IMR-90 (cell line): ENCODE measurements around the gene SLC25A25. TPM values are rescaled to one million over a fixed set of nuclear protein-coding genes. Genes with fewer than 3 reads are reported as not detected.

Experiments used
- ATAC-seq: fragments of 200-7000 bp; cut with Tn5 transposase; 2 replicates; pipeline ENCODE4 v1.9.1; 2020; ENCODE audit warnings: low read depth, mild to moderate bottlenecking, moderate library complexity
- BruUV-seq: library from RNA; stranded (reverse); fragments of 400-500 nt; replicated peaks from 2 replicates; lab custom pipeline; 2021; lab: Mats Ljungman, UMichigan
- CTCF ChIA-PET: fragments of 300-600 bp; formaldehyde crosslinking; extraction: SDS; loops from one replicate; lab custom pipeline; 2021; ENCODE audit warnings: antibody characterized with exemption; lab: Yijun Ruan, JAX
- POLR2A ChIA-PET: fragments of 300-600 bp; sonication (Branson Sonifier 250); formaldehyde crosslinking; loops from one replicate; lab custom pipeline; 2022; ENCODE audit warnings: antibody characterized with exemption; ENCODE audit not compliant: unreplicated experiment; lab: Charles Lee
- DNase-seq: peaks from one replicate; pipeline ENCODE4 v3.0.0; 2013
- H2AFZ ChIP-seq: replicated peaks from 2 replicates; pipeline ENCODE3; 2013; ENCODE audit warnings: low read length, mild to moderate bottlenecking; ENCODE audit not compliant: poor library complexity
- H2AK5ac ChIP-seq: 2 replicates; pipeline ENCODE4 v1.6.1; 2013; ENCODE audit warnings: low read depth, low read length, inconsistent platforms
- H2AK9ac ChIP-seq: replicated peaks from 2 replicates; pipeline ENCODE3; 2013; ENCODE audit warnings: mild to moderate bottlenecking, low read depth, low read length, moderate library complexity; ENCODE audit not compliant: poor library complexity
- H2BK120ac ChIP-seq: 2 replicates; pipeline ENCODE4 v1.6.1; 2013; ENCODE audit warnings: low read depth, low read length, inconsistent platforms
- H2BK15ac ChIP-seq: 3 replicates; pipeline ENCODE4 v1.6.1; 2013; ENCODE audit warnings: low read depth, low read length, inconsistent platforms
- H2BK20ac ChIP-seq: 2 replicates; pipeline ENCODE4 v1.6.1; 2013; ENCODE audit warnings: low read depth, mild to moderate bottlenecking, inconsistent platforms, low read length, moderate library complexity
- H2BK5ac ChIP-seq: 2 replicates; pipeline ENCODE4 v1.6.1; 2013; ENCODE audit warnings: mild to moderate bottlenecking, low read depth, low read length, inconsistent platforms; ENCODE audit not compliant: poor library complexity, severe bottlenecking
- H3K14ac ChIP-seq: replicated peaks from 2 replicates; pipeline ENCODE4 v1.6.1; 2013; ENCODE audit warnings: low read depth, low read length, inconsistent platforms
- H3K18ac ChIP-seq: 2 replicates; pipeline ENCODE4 v1.6.1; 2013; ENCODE audit warnings: low read depth, low read length, control low read depth
- H3K23ac ChIP-seq: 2 replicates; pipeline ENCODE4 v1.6.1; 2013; ENCODE audit warnings: low read depth, low read length, inconsistent platforms
- H3K27ac ChIP-seq: 2 replicates; pipeline ENCODE4 v1.5.1; 2013; ENCODE audit warnings: mild to moderate bottlenecking, control low read depth, low read length; ENCODE audit not compliant: insufficient read depth
- H3K27me3 ChIP-seq: 2 replicates; pipeline ENCODE4 v1.6.1; 2013; ENCODE audit warnings: low read length; ENCODE audit not compliant: control insufficient read depth, insufficient read depth
- H3K36me3 ChIP-seq: 2 replicates; pipeline ENCODE4 v1.6.1; 2013; ENCODE audit warnings: low read length, mixed read lengths; ENCODE audit not compliant: control insufficient read depth, insufficient read depth
- H3K4ac ChIP-seq: 2 replicates; pipeline ENCODE4 v1.6.1; 2013; ENCODE audit warnings: low read depth, low read length, inconsistent platforms
- H3K4me1 ChIP-seq: 2 replicates; pipeline ENCODE4 v1.6.1; 2013; ENCODE audit warnings: low read length, mixed read lengths; ENCODE audit not compliant: control insufficient read depth, insufficient read depth
- H3K4me2 ChIP-seq: 2 replicates; pipeline ENCODE4 v1.6.1; 2013; ENCODE audit warnings: low read depth, mild to moderate bottlenecking, control low read depth, low read length, moderate library complexity
- H3K4me3 ChIP-seq: 2 replicates; pipeline ENCODE4 v1.5.1; 2013; ENCODE audit warnings: low read depth, mild to moderate bottlenecking, control low read depth, low read length, moderate library complexity; ENCODE audit not compliant: insufficient read depth
- H3K56ac ChIP-seq: 2 replicates; pipeline ENCODE4 v1.6.1; 2013; ENCODE audit warnings: low read length, inconsistent platforms; ENCODE audit not compliant: insufficient read depth; ENCODE audit errors: extremely low read depth
- H3K79me1 ChIP-seq, 2 experiments: 2 replicates each; pipeline ENCODE4 v1.6.1; 2013; ENCODE audit warnings: low read length in 2 of 2, inconsistent platforms in 1 of 2, low read depth in 1 of 2
- H3K9ac ChIP-seq: 2 replicates; pipeline ENCODE4 v1.6.1; 2013; ENCODE audit warnings: low read depth, low read length, control low read depth
- H3K9me1 ChIP-seq: 2 replicates; pipeline ENCODE4 v1.6.1; 2013; ENCODE audit warnings: low read length, inconsistent platforms; ENCODE audit not compliant: insufficient read depth
- H3K9me3 ChIP-seq: 2 replicates; pipeline ENCODE4 v1.6.1; 2013; ENCODE audit warnings: low read length; ENCODE audit not compliant: control insufficient read depth, insufficient read depth
- H4K20me1 ChIP-seq: 2 replicates; pipeline ENCODE4 v1.6.1; 2013; ENCODE audit warnings: low read length, inconsistent platforms; ENCODE audit not compliant: insufficient read depth
- H4K5ac ChIP-seq: 2 replicates; pipeline ENCODE4 v1.6.1; 2013; ENCODE audit warnings: mild to moderate bottlenecking, low read depth, low read length, control low read depth
- H4K8ac ChIP-seq, 2 experiments: 2 replicates each; pipeline ENCODE4 v1.6.1; 2013; ENCODE audit warnings: low read depth in 2 of 2, low read length in 2 of 2, control low read depth in 1 of 2, inconsistent platforms in 1 of 2
- H4K91ac ChIP-seq: 2 replicates; pipeline ENCODE4 v1.6.1; 2013; ENCODE audit warnings: low read depth, low read length, inconsistent platforms; ENCODE audit not compliant: insufficient read depth
- BHLHE40 ChIP-seq: fragments of 150-350 bp; IDR thresholded peaks from 2 replicates; pipeline ENCODE4 v1.6.1; 2016; ENCODE audit warnings: mild to moderate bottlenecking, low read depth, low read length
- CEBPB ChIP-seq: IDR thresholded peaks from 2 replicates; pipeline ENCODE4 v1.6.1; 2012; ENCODE audit warnings: low read depth, low read length, improper control_type of control experiment
- CHD1 ChIP-seq: IDR thresholded peaks from 2 replicates; pipeline ENCODE4 v1.6.1; 2012; ENCODE audit warnings: low read depth, low read length, improper control_type of control experiment
- CTCF ChIP-seq: conservative IDR thresholded peaks from 2 replicates; pipeline ENCODE4 v1.5.1; 2012; ENCODE audit warnings: mild to moderate bottlenecking, low read depth, low read length, improper control_type of control experiment
- ELK1 ChIP-seq: fragments of 150-350 bp; IDR thresholded peaks from 2 replicates; pipeline ENCODE4 v1.6.1; 2016; ENCODE audit warnings: low read depth, mild to moderate bottlenecking, low read length, moderate library complexity, borderline replicate concordance
- FOS ChIP-seq: fragments of 150-350 bp; IDR thresholded peaks from 2 replicates; pipeline ENCODE4 v1.6.1; 2016; ENCODE audit warnings: low read depth, low read length
- MAZ ChIP-seq: IDR thresholded peaks from 2 replicates; pipeline ENCODE4 v1.6.1; 2012; ENCODE audit warnings: low read depth, mild to moderate bottlenecking, low read length, improper control_type of control experiment, moderate library complexity, borderline replicate concordance
- MXI1 ChIP-seq: IDR thresholded peaks from 2 replicates; pipeline ENCODE4 v1.6.1; 2012; ENCODE audit warnings: low read depth, mild to moderate bottlenecking, low read length, moderate library complexity, borderline replicate concordance
- NFE2L2 ChIP-seq: fragments of 150-350 bp; IDR thresholded peaks from 2 replicates; pipeline ENCODE4 v1.6.1; 2016; ENCODE audit warnings: low read depth, mild to moderate bottlenecking, low read length
- POLR2A ChIP-seq: IDR thresholded peaks from 2 replicates; pipeline ENCODE4 v1.6.1; 2012; ENCODE audit warnings: mild to moderate bottlenecking, low read depth, low read length
- RCOR1 ChIP-seq: IDR thresholded peaks from 2 replicates; pipeline ENCODE4 v1.6.1; 2012; ENCODE audit warnings: mild to moderate bottlenecking, low read length, improper control_type of control experiment; ENCODE audit not compliant: insufficient replicate concordance
- RFX5 ChIP-seq: IDR thresholded peaks from 2 replicates; pipeline ENCODE4 v1.8.0; 2012; ENCODE audit warnings: low read depth, mild to moderate bottlenecking, low read length, moderate library complexity
- SMC3 ChIP-seq: fragments of 150-350 bp; IDR thresholded peaks from 2 replicates; pipeline ENCODE4 v1.6.1; 2016; ENCODE audit warnings: low read depth, mild to moderate bottlenecking, antibody characterized with exemption, low read length, moderate library complexity
- WGBS, 2 experiments: methylation state at CpG; one replicate each; pipeline versions ENCODE4 v1.1.5 to v1.1.7; 2013; ENCODE audit warnings: missing lambda C conversion rate in 2 of 2; ENCODE audit not compliant: insufficient read length in 1 of 2; ENCODE audit errors: extremely low coverage in 2 of 2; 5-methylcytosine and 5-hydroxymethylcytosine counted together
- dilution Hi-C: fragments of 300-500 bp; cut with HindIII; formaldehyde crosslinking; loops from one replicate; pipeline ENCODE4 v1.14.3; 2018; ENCODE audit warnings: low sequenced_read_pairs; ENCODE audit not compliant: unreplicated experiment
- in situ Hi-C: fragments of 300-500 bp; cut with MboI; formaldehyde crosslinking; loops from 3 replicates; pipeline ENCODE4 v1.14.3; 2019; ENCODE audit warnings: low sequenced_read_pairs, inconsistent platforms, mixed read lengths
- intact Hi-C: fragments of 100-400 bp; cut with micrococcal nuclease; formaldehyde crosslinking; loops from 2 replicates; pipeline ENCODE4 v1.10.0; 2022
- polyA plus RNA-seq, 3 experiments: library from polyadenylated mRNA; depleted of rRNA; stranded (reverse); fragments of >200 nt; gene quantifications; 2 replicates each; pipeline ENCODE4 v1.2.3, GENCODE V29; 2012; ENCODE audit warnings: low replicate concordance in 1 of 3
- total RNA-seq: library from RNA; depleted of rRNA; stranded (reverse); fragments of >200 nt; gene quantifications from 2 replicates; pipeline ENCODE4 v1.2.3, GENCODE V29; 2012

Gene SLC25A25
- total and polyA plus RNA-seq, 2 of the 4 experiments (the other 2 are of a cell fraction) = 14.0 to 17.9 TPM

GRCh38 chr9:128098297-128099230 is 30.5 kb downstream of the SLC25A25 start:
- peaks cover 32% of the 10 kb centered on the region for H3K4me1 ChIP-seq
- dilution Hi-C loops = no loop called here
- peak; percentile 75 for ATAC-seq
- peak; percentile 99 for TF ChIP-seq POLR2A
- no peak for TF ChIP-seq SMC3
- no peak for TF ChIP-seq CTCF
- TF ChIP-seq BHLHE40 = peak; percentile 98
- peak; percentile 96 for TF ChIP-seq CEBPB
- TF ChIP-seq MAZ = peak; percentile 68; the same call in 1 of the 2 replicates
- no peak for TF ChIP-seq ELK1
- TF ChIP-seq MXI1 = peak; percentile 97
- TF ChIP-seq RCOR1 = peak; percentile 15
- TF ChIP-seq NFE2L2 = 0 out of 2 replicates have a peak, but pooled peaks have one; percentile 1
- TF ChIP-seq RFX5 = peak; percentile 39; the same call in 1 of the 2 replicates
- peak; percentile 29; the same call in 1 of the 2 replicates for TF ChIP-seq FOS
- TF ChIP-seq CHD1 = peak; percentile 59

More at GRCh38 chr9:128098297-128099230, 30.5 kb downstream of the SLC25A25 start:
- Histone ChIP-seq H2AK5ac (peak overlapping the region; percentile 95), H4K5ac (peak overlapping the region; percentile 70), H2AFZ (peak overlapping the region; percentile 96), H3K4me3 (peak overlapping the region; percentile 47), H2BK15ac (peak overlapping the region; percentile 83), H3K79me1 (peaks cover 34 to 87% of the 10 kb centered on the region in 2 experiments), H3K18ac (peak overlapping the region; percentile 73), H3K4me2 (peak overlapping the region; percentile 69), H2AK9ac (peak overlapping the region; percentile 99), H2BK120ac (peak overlapping the region; percentile 93), H2BK20ac (peak overlapping the region; percentile 80; the same call in 1 of the 2 replicates), H4K8ac (peak overlapping the region; percentile 38 to 85), H3K36me3 (peaks cover 25% of the 10 kb centered on the region), H4K20me1 (peaks cover 36% of the 10 kb centered on the region), H3K9me3 (no peaks in the 10 kb centered on the region), H4K91ac (peak overlapping the region; percentile 98), H3K27ac (peak overlapping the region; percentile 86), H3K4ac (peak overlapping the region; percentile 98), H3K27me3 (no peaks in the 10 kb centered on the region), H3K23ac (peak overlapping the region; percentile 97), H3K56ac (peak overlapping the region; percentile 92), H2BK5ac (peak overlapping the region; percentile 97), H3K9ac (peak overlapping the region; percentile 85), H3K9me1 (peaks cover 31% of the 10 kb centered on the region; the same call in 1 of the 2 replicates), H3K14ac (peak overlapping the region; percentile 96)
- DNase-seq = peak; percentile 98
- ChIA-PET CTCF (interaction anchor here (1.2 to 3.2 kb wide), 2 partner anchors 19 to 156 kb away, joined by 4 to 16 read pairs; no protein-coding TSS in a partner anchor), POLR2A (interaction anchor here (0.6 kb wide), 1 partner anchor 18 kb away, joined by 5 read pairs; no protein-coding TSS in a partner anchor)
- TSS peak; percentile 70 for BruUV-seq
- in situ Hi-C loops = loop anchor here (5.0 kb wide), 1 partner anchor 161 kb away; the partner anchor contains the start of gene DPM2
- intact Hi-C loops = loop anchor here (1.0 to 5.0 kb wide), 2 partner anchors 133 to 156 kb away; no protein-coding TSS in a partner anchor
- WGBS, 2 experiments = 6% methylated on average over 6 of the region's 32 CpGs; no CpG with 5 or more reads in 1 of the 2 experiments
